Left lung (tissue), 10 donors: Measurements from ENCODE around the gene MLLT3. TPM values are rescaled to one million over a fixed set of nuclear protein-coding genes. Genes with fewer than 3 reads are reported as not detected.

ENCODE experiments used
- ATAC-seq: fragments of 200-7000 bp; cut with Tn5 transposase; one replicate; pipeline ENCODE4 v1.9.1; 2020; ENCODE audit warnings: moderate library complexity
- DNase-seq, 4 donors: peaks; one replicate each; pipeline ENCODE4 v3.0.0-alpha.2; 2013 to 2020
- H3K27ac ChIP-seq, 2 donors: fragments of 200-600 bp; sonication (generic) in 1 of 2; one replicate each; pipeline versions ENCODE4 v1.5.0 to v1.8.0; 2020 to 2021
- H3K27me3 ChIP-seq, 2 donors: fragments of 200-600 bp; sonication (generic) in 1 of 2; one replicate each; pipeline versions ENCODE4 v1.5.0 to v1.8.0; 2020 to 2021
- H3K36me3 ChIP-seq, 2 donors: fragments of 200-600 bp; sonication (generic) in 1 of 2; one replicate each; pipeline versions ENCODE4 v1.5.0 to v1.8.0; 2020 to 2021
- H3K4me1 ChIP-seq, 2 donors: fragments of 200-600 bp; one replicate each; pipeline ENCODE4 v1.8.0; 2021
- H3K4me3 ChIP-seq, 2 donors: fragments of 200-600 bp; sonication (generic) in 1 of 2; one replicate each; pipeline versions ENCODE4 v1.5.0 to v1.8.0; 2020 to 2021; ENCODE audit warnings: mild to moderate bottlenecking in 1 of 2
- H3K9me3 ChIP-seq, 2 donors: fragments of 200-600 bp; sonication (generic) in 1 of 2; one replicate each; pipeline versions ENCODE4 v1.5.0 to v1.8.0; 2020 to 2021
- intact Hi-C, 2 donors: fragments of 100-400 bp; cut with DNase I; formaldehyde crosslinking; loops; one replicate each; pipeline versions ENCODE4 v1.11.2 to v1.14.2; 2022
- polyA plus RNA-seq, 6 donors: library from polyadenylated mRNA; unstranded; fragments of 120-200 nt; gene quantifications; one replicate each; pipeline ENCODE4 v1.2.1, GENCODE V29; 2013; ENCODE audit not compliant: insufficient read length in 6 of 6
- total RNA-seq, 2 donors: library from RNA; stranded (reverse); fragmentation: NEBNext Ultra II Directional; extraction: Animal tissue kit (Norgen Biotek cat#: 25700); gene quantifications; one replicate each; pipeline ENCODE4 v1.2.1, GENCODE V29; 2021
- TF ChIP-seq, protein P1 (sequence below), 2 donors: fragments of 200-600 bp; sonication (generic) in 1 of 2; IDR thresholded peaks; one replicate each; pipeline versions ENCODE4 v1.5.0 to v1.8.0; 2021; ENCODE audit warnings: antibody characterized with exemption in 2 of 2
- donor health status: DM: no; HTN: yes; CAD: no.
- donor health status: DM: no; HTN: no; CAD: no.

MLLT3 gene
- total and polyA plus RNA-seq, 8 donors, result 17.0 to 38.2 (median 32.5) TPM

GRCh38 chr9:20303066-20303465 lies 319.2 kb downstream of the MLLT3 start:
- TF ChIP-seq, protein P1, sequence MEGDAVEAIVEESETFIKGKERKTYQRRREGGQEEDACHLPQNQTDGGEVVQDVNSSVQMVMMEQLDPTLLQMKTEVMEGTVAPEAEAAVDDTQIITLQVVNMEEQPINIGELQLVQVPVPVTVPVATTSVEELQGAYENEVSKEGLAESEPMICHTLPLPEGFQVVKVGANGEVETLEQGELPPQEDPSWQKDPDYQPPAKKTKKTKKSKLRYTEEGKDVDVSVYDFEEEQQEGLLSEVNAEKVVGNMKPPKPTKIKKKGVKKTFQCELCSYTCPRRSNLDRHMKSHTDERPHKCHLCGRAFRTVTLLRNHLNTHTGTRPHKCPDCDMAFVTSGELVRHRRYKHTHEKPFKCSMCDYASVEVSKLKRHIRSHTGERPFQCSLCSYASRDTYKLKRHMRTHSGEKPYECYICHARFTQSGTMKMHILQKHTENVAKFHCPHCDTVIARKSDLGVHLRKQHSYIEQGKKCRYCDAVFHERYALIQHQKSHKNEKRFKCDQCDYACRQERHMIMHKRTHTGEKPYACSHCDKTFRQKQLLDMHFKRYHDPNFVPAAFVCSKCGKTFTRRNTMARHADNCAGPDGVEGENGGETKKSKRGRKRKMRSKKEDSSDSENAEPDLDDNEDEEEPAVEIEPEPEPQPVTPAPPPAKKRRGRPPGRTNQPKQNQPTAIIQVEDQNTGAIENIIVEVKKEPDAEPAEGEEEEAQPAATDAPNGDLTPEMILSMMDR (IDR thresholded peaks at IDR 0.05), result no peak

DNA sequence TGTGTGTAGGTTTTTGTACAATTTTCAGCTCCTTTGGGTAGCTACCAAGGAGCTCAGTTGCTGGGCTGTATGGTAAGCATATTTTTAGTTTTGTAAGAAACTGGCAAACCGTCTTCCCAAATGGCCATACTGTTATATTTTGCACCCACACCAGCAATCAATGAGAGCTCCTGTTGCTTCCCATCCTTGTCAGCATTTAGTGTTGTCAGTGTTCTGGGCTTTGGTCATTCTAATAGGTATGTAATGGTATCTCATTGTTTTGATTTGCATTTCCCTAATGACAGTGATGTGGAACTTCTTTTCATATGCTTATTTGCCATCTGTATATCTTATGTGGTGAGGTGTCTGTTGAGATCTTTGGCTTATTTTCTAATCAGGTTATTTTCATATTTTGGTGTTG lies 320.1 kb downstream of the MLLT3 start:
- intact Hi-C loops, result no loop called here
- TF ChIP-seq, protein P1 (IDR thresholded peaks at IDR 0.05), result no peak
- DNase-seq (no peak), ATAC-seq (no peak)
- H3K27me3 ChIP-seq, result no peaks in the 10 kb centered on the region
- no peak overlapping the region for H3K4me3 ChIP-seq
- no peak overlapping the region for H3K27ac ChIP-seq
- H3K9me3 ChIP-seq, result no peaks in the 10 kb centered on the region
- H3K36me3 ChIP-seq, result no peaks in the 10 kb centered on the region
- H3K4me1 ChIP-seq, result no peaks in the 10 kb centered on the region

More at GRCh38 chr9:20303066-20303465, 319.2 kb downstream of the MLLT3 start:
- no peaks in the 10 kb centered on the region for H3K4me1 ChIP-seq
- no peaks in the 10 kb centered on the region for H3K27me3 ChIP-seq
- no peak for DNase-seq
- intact Hi-C loops, result no loop called here
- H3K36me3 ChIP-seq, result no peaks in the 10 kb centered on the region
- H3K4me3 ChIP-seq, result no peak overlapping the region
- no peak for ATAC-seq
- H3K27ac ChIP-seq, result no peak overlapping the region
- H3K9me3 ChIP-seq, result no peaks in the 10 kb centered on the region

GRCh38 chr9:20300430-20301115 lies 321.7 kb downstream of the MLLT3 start:
- Histone ChIP-seq H3K27ac (no peak overlapping the region), H3K4me1 (no peaks in the 10 kb centered on the region), H3K9me3 (no peaks in the 10 kb centered on the region), H3K27me3 (no peaks in the 10 kb centered on the region), H3K4me3 (no peak overlapping the region), H3K36me3 (no peaks in the 10 kb centered on the region)
- ATAC-seq (no peak), DNase-seq (no peak)
- TF ChIP-seq, protein P1 (IDR thresholded peaks at IDR 0.05), result no peak
- intact Hi-C loops, result no loop called here

DNA sequence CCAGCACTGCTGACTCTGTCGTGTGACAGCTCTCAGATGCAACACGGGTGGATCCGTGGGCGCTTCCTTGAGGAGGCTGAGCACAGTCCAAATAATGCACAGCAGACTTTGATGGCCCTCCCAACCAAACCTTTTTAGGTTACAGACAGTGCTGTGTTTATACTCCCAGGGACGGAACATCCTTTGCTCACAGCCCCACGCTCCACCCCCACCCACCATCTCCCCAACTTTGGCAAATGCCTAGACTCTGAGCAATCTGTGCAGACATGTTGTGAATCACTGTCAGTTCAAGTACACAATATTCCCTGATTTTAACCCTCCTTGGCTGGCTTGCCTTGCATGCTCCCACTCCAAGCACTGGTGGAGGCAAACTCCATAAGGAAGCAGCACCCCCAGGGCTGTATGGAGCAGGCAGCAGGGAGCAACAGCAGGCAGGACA lies 324.6 kb downstream of the MLLT3 start:
- no peaks in the 10 kb centered on the region for H3K27me3 ChIP-seq
- H3K9me3 ChIP-seq, result no peaks in the 10 kb centered on the region
- H3K4me3 ChIP-seq, result no peak overlapping the region
- H3K36me3 ChIP-seq, result no peaks in the 10 kb centered on the region
- no peaks in the 10 kb centered on the region for H3K4me1 ChIP-seq
- ATAC-seq, result peak; percentile 37
- no peak for DNase-seq
- no peak overlapping the region for H3K27ac ChIP-seq
- intact Hi-C loops, result no loop called here
- TF ChIP-seq, protein P1 (IDR thresholded peaks at IDR 0.05), result no peak

DNA sequence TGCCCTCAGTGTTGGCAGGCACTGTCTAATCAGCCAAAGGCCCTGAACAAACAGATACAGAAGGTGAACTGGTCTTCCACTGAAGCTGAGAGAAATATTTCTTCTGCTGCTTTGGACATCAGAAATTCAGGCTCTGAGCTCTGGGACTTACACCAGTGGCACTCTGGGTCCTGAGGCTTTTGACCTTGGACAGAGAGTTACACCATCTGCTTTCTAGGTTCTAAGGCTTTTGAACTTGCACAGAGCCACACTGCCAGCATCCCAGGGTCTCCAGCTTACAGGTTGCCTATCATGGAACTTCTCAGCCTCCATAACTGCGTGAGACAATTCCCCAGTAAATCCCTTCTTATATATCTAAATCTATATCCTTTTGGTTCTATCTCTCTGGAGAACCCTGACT lies 326.7 kb downstream of the MLLT3 start:
- TF ChIP-seq, protein P1 (IDR thresholded peaks at IDR 0.05), result no peak
- no peak for ATAC-seq
- intact Hi-C loops, result no loop called here

More for the DNA sequence above, 326.7 kb downstream of the MLLT3 start:
- Histone ChIP-seq H3K4me3 (no peak overlapping the region), H3K36me3 (no peaks in the 10 kb centered on the region), H3K27ac (no peak overlapping the region), H3K4me1 (no peaks in the 10 kb centered on the region), H3K27me3 (no peaks in the 10 kb centered on the region), H3K9me3 (no peaks in the 10 kb centered on the region)
- no peak for DNase-seq
